GM19099 (cell line): ENCODE results near the gene ZBED6.

Experiments used
- POLR2A ChIP-seq: IDR thresholded peaks from 3 replicates; pipeline ENCODE4 v1.6.1; 2011; ENCODE audit warnings: low read depth; ENCODE audit not compliant: insufficient read length; ENCODE audit errors: extremely low read depth

Gene ZBED6

GRCh38 chr1:203795441-203796235, at the start of gene ZBED6, which contains the start of gene ZC3H11A:
ZBED6 (plus strand) TSS chr1:203795623; CDS start chr1:203797523, 1,900 bp downstream.
ZC3H11A (plus strand) TSS chr1:203795623; CDS start chr1:203817071, 21,448 bp downstream.
- TF ChIP-seq POLR2A = peak; percentile 59

- TF ChIP-seq POLR2A = no peak
These were observed 49.1 kb upstream of the ZBED6 start for GRCh38 chr1:203746281-203746680.

- TF ChIP-seq POLR2A = no peak
These were observed 44.4 kb upstream of the ZBED6 start for GRCh38 chr1:203751051-203751450.

- peak; percentile 48 for TF ChIP-seq POLR2A
These were observed 41.0 kb upstream of the ZBED6 start for GRCh38 chr1:203754455-203754864.

GRCh38 chr1:203756036-203756435, 39.4 kb upstream of the ZBED6 start:
- TF ChIP-seq POLR2A = no peak

GRCh38 chr1:203760506-203760905, 34.9 kb upstream of the ZBED6 start:
- TF ChIP-seq POLR2A = no peak

GRCh38 chr1:203763505-203763904, 31.9 kb upstream of the ZBED6 start:
- no peak for TF ChIP-seq POLR2A

GRCh38 chr1:203764105-203765028, 31.1 kb upstream of the ZBED6 start:
- TF ChIP-seq POLR2A = no peak

GRCh38 chr1:203765029-203765837, 30.2 kb upstream of the ZBED6 start, which contains the start of gene LAX1:
LAX1 (plus strand) TSS chr1:203765183; CDS start chr1:203765566, 383 bp downstream.
- peak; percentile 91 for TF ChIP-seq POLR2A

- TF ChIP-seq POLR2A = no peak
These were observed 27.2 kb upstream of the ZBED6 start for GRCh38 chr1:203768256-203768655.

GRCh38 chr1:203769505-203770343, 25.7 kb upstream of the ZBED6 start:
- no peak for TF ChIP-seq POLR2A

- TF ChIP-seq POLR2A = no peak
These were observed 23.5 kb upstream of the ZBED6 start for GRCh38 chr1:203771901-203772301.

- TF ChIP-seq POLR2A = no peak
These were observed 22.6 kb upstream of the ZBED6 start for GRCh38 chr1:203772836-203773235.

GRCh38 chr1:203776636-203777035, 18.8 kb upstream of the ZBED6 start:
- no peak for TF ChIP-seq POLR2A
